ENCODE data around the gene TUBD1.
"Not testable (repeated sequence)": the region's sequence is repeated elsewhere in the genome, so short reads cannot be mapped to it uniquely, and the experiment has no call there.

TUBD1 gene

GRCh38 chr17:59892924-59893675 is at the start of gene TUBD1, which contains the start of gene RPS6KB1:
TUBD1 (minus strand) TSS chr17:59892943; CDS start chr17:59891002, 1,941 bp downstream.
RPS6KB1 (plus strand) TSS chr17:59893121; CDS start chr17:59893185, 64 bp downstream.
- Histone ChIP-seq H3K4me1 (ENCODE audit: control insufficient read depth, insufficient read depth, low read length) (no peaks in the 10 kb centered on the region), H3K9me3 (ENCODE audit: control insufficient read depth, insufficient read depth, low read depth, low read length) (no peaks in the 10 kb centered on the region), H3K36me3 (ENCODE audit: control insufficient read depth, insufficient read depth, low read length) (peaks cover 8% of the 10 kb centered on the region), H3K4me3 (ENCODE audit: low read depth, low read length) (peak within 1 kb of the TSS; percentile 84), H3K27ac (ENCODE audit: low read depth, low read length) (no peak within 1 kb of the TSS; the same call in 1 of the 2 replicates), H3K27me3 (ENCODE audit: control insufficient read depth, insufficient read depth, low read length) (no peaks in the 10 kb centered on the region), H3K9ac (ENCODE audit: low read length) (peak within 1 kb of the TSS; percentile 75)

DNA sequence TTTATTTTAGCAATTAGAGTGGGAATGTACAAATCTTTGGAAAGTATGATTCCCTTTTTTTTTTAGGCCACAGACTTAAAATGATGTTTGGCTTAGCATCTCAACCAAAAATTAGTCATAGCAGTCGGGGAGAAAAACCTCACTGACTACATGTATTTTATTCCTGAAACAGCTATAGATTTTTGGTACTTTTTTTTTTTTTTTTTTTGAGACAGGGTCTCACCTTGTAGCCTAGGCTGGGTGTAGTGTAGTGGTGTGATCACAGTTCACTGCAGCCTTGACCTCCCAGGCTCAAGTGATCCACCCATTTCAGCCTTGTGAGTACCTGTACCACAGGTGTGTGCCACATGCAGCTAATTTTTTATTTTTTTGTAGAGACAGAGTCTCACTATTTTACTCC is 48.4 kb upstream of the TUBD1 start:
- peaks cover 54% of the 10 kb centered on the region for H3K36me3 ChIP-seq (ENCODE audit: control insufficient read depth, insufficient read depth, low read length)
- H3K4me3 ChIP-seq (ENCODE audit: low read depth, low read length) = no peak overlapping the region

GRCh38 chr17:59940697-59941096 is 48.0 kb upstream of the TUBD1 start:
- H3K36me3 ChIP-seq (ENCODE audit: control insufficient read depth, insufficient read depth, low read length) = peaks cover 54% of the 10 kb centered on the region
- H3K27me3 ChIP-seq (ENCODE audit: control insufficient read depth, insufficient read depth, low read length); H3K9ac ChIP-seq (ENCODE audit: low read length); H3K4me1 ChIP-seq (ENCODE audit: control insufficient read depth, insufficient read depth, low read length); H3K27ac ChIP-seq (ENCODE audit: low read depth, low read length); H3K4me3 ChIP-seq (ENCODE audit: low read depth, low read length); H3K9me3 ChIP-seq (ENCODE audit: control insufficient read depth, insufficient read depth, low read depth, low read length): not testable (repeated sequence)

More for the DNA sequence above, 48.4 kb upstream of the TUBD1 start:
- no peaks in the 10 kb centered on the region for H3K27me3 ChIP-seq (ENCODE audit: control insufficient read depth, insufficient read depth, low read length)
- no peaks in the 10 kb centered on the region for H3K9me3 ChIP-seq (ENCODE audit: control insufficient read depth, insufficient read depth, low read depth, low read length)
- no peak overlapping the region for H3K9ac ChIP-seq (ENCODE audit: low read length)
- H3K4me1 ChIP-seq (ENCODE audit: control insufficient read depth, insufficient read depth, low read length) = no peaks in the 10 kb centered on the region
- no peak overlapping the region for H3K27ac ChIP-seq (ENCODE audit: low read depth, low read length)

DNA sequence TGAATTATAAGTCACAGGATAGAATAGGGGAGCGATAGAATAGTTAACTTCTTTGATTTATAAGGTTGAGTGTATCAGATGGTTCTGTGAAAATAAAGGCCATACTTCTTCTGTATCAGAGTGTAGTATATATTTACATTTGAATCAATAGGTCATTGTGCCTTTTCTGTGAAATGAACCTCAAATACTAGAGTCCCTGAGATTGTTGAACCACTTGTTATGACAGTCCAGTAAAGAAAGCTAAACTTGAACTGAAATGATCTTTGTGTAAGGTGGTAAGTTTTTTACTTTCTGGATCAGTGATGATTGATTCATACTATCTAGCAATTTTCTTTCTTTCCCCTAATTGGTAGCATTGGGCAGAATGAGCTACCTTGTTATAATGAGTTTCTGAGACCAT is 40.6 kb upstream of the TUBD1 start:
- not testable (repeated sequence) for H3K4me3 ChIP-seq (ENCODE audit: low read depth, low read length); H3K27me3 ChIP-seq (ENCODE audit: control insufficient read depth, insufficient read depth, low read length); H3K27ac ChIP-seq (ENCODE audit: low read depth, low read length); H3K4me1 ChIP-seq (ENCODE audit: control insufficient read depth, insufficient read depth, low read length); H3K9me3 ChIP-seq (ENCODE audit: control insufficient read depth, insufficient read depth, low read depth, low read length); H3K9ac ChIP-seq (ENCODE audit: low read length)
- peaks cover 73% of the 10 kb centered on the region for H3K36me3 ChIP-seq (ENCODE audit: control insufficient read depth, insufficient read depth, low read length)

DNA sequence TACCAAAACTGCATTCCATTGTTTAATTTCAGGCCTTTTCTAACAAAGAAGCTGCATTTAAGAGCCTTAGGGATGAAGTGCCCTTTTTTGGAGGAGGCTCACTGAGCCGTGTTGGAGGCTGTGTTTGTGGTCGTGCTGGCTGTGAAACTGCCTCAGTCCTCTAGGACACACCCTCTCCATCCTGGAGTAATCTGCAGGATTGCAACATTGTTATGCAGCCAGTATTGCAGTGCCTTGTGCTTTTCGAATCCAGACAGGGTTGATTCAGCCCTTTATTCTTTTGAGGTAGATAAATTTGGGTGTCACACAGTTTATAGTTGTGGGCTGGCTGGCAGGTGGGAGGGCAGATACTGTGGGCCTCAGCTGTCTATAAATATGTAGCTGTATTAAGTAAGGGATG is 38.0 kb upstream of the TUBD1 start:
- not testable (repeated sequence) for H3K27me3 ChIP-seq (ENCODE audit: control insufficient read depth, insufficient read depth, low read length); H3K27ac ChIP-seq (ENCODE audit: low read depth, low read length); H3K9ac ChIP-seq (ENCODE audit: low read length); H3K4me1 ChIP-seq (ENCODE audit: control insufficient read depth, insufficient read depth, low read length); H3K4me3 ChIP-seq (ENCODE audit: low read depth, low read length); H3K9me3 ChIP-seq (ENCODE audit: control insufficient read depth, insufficient read depth, low read depth, low read length)
- H3K36me3 ChIP-seq (ENCODE audit: control insufficient read depth, insufficient read depth, low read length) = peaks cover 65% of the 10 kb centered on the region

DNA sequence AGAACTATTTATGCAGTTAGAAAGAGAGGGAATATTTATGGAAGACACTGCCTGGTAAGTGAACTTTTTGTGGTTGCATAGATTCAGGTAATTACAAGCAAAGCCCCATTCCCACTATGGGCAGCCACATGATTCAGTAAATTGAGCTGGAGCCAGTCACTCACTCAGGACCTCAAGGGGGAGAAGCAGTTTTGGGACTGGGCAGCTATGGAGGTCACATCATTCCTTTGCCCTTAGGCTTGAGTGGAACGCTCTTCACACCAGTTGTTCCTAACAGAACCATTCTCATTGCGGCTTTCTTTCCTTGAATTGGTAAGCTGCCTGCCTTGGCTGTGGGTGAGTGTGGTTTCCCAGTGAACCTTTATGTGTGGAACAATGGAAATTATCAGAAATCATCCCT is 37.4 kb upstream of the TUBD1 start:
- not testable (repeated sequence) for H3K27ac ChIP-seq (ENCODE audit: low read depth, low read length); H3K27me3 ChIP-seq (ENCODE audit: control insufficient read depth, insufficient read depth, low read length); H3K9me3 ChIP-seq (ENCODE audit: control insufficient read depth, insufficient read depth, low read depth, low read length); H3K9ac ChIP-seq (ENCODE audit: low read length); H3K4me1 ChIP-seq (ENCODE audit: control insufficient read depth, insufficient read depth, low read length); H3K4me3 ChIP-seq (ENCODE audit: low read depth, low read length)
- H3K36me3 ChIP-seq (ENCODE audit: control insufficient read depth, insufficient read depth, low read length) = peaks cover 65% of the 10 kb centered on the region

DNA sequence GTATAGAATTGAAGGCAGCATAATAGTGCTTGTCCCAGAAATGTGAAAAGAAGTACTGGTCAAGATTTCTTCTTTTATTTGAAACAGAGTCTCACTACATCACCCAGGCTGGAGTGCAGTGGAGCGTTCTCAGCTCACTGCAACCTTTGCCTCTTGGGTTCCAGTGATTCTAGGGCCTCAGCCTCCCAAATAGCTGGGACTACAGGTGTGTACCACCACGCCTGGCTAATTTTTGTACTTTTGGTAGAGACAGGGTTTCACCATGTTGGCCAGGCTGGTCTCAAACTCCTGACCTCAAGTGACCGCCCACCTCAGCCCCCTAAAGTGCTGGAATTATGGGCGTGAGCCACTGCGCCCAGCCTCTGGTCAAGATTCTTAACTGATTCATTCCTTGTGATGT is 27.9 kb upstream of the TUBD1 start:
- H3K27me3 ChIP-seq (ENCODE audit: control insufficient read depth, insufficient read depth, low read length); H3K27ac ChIP-seq (ENCODE audit: low read depth, low read length); H3K9me3 ChIP-seq (ENCODE audit: control insufficient read depth, insufficient read depth, low read depth, low read length); H3K9ac ChIP-seq (ENCODE audit: low read length); H3K4me1 ChIP-seq (ENCODE audit: control insufficient read depth, insufficient read depth, low read length); H3K4me3 ChIP-seq (ENCODE audit: low read depth, low read length): not testable (repeated sequence)
- peaks cover 22% of the 10 kb centered on the region for H3K36me3 ChIP-seq (ENCODE audit: control insufficient read depth, insufficient read depth, low read length)

DNA sequence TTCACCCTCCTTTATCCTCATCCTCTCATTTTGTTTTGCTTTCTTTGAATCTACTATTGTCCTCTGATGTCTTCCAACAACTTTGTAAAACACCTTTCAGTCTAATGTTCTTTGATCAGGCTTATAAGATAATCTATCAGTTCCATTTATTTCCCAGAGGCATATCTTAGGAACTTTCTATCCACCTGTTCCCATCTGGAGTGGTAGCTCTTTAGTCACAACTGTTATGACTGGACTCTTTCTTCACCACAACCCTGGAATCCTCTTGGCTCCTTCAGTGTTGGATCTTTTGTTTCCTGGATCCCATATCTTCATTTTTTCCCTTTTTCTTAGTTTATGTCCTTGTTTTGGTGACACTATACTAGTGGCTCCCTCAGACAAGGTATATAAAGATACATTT is 23.7 kb upstream of the TUBD1 start:
- H3K27me3 ChIP-seq (ENCODE audit: control insufficient read depth, insufficient read depth, low read length) = no peaks in the 10 kb centered on the region
- peaks cover 33% of the 10 kb centered on the region for H3K36me3 ChIP-seq (ENCODE audit: control insufficient read depth, insufficient read depth, low read length)
- no peak overlapping the region for H3K27ac ChIP-seq (ENCODE audit: low read depth, low read length)
- H3K9ac ChIP-seq (ENCODE audit: low read length) = no peak overlapping the region
- no peak overlapping the region for H3K4me3 ChIP-seq (ENCODE audit: low read depth, low read length)
- H3K4me1 ChIP-seq (ENCODE audit: control insufficient read depth, insufficient read depth, low read length) = no peaks in the 10 kb centered on the region
- no peaks in the 10 kb centered on the region for H3K9me3 ChIP-seq (ENCODE audit: control insufficient read depth, insufficient read depth, low read depth, low read length)

- Histone ChIP-seq H3K9ac (ENCODE audit: low read length) (no peak overlapping the region), H3K27ac (ENCODE audit: low read depth, low read length) (no peak overlapping the region), H3K4me3 (ENCODE audit: low read depth, low read length) (no peak overlapping the region), H3K9me3 (ENCODE audit: control insufficient read depth, insufficient read depth, low read depth, low read length) (no peaks in the 10 kb centered on the region), H3K27me3 (ENCODE audit: control insufficient read depth, insufficient read depth, low read length) (no peaks in the 10 kb centered on the region), H3K4me1 (ENCODE audit: control insufficient read depth, insufficient read depth, low read length) (no peaks in the 10 kb centered on the region), H3K36me3 (ENCODE audit: control insufficient read depth, insufficient read depth, low read length) (peaks cover 32% of the 10 kb centered on the region)
Measured at GRCh38 chr17:59914274-59914854, 21.6 kb upstream of the TUBD1 start.

GRCh38 chr17:59907467-59907866 is 14.7 kb upstream of the TUBD1 start:
- no peak overlapping the region for H3K9ac ChIP-seq (ENCODE audit: low read length)
- no peaks in the 10 kb centered on the region for H3K27me3 ChIP-seq (ENCODE audit: control insufficient read depth, insufficient read depth, low read length)
- H3K4me1 ChIP-seq (ENCODE audit: control insufficient read depth, insufficient read depth, low read length) = no peaks in the 10 kb centered on the region
- H3K36me3 ChIP-seq (ENCODE audit: control insufficient read depth, insufficient read depth, low read length) = peaks cover 4% of the 10 kb centered on the region; the same call in 1 of the 2 replicates
- no peaks in the 10 kb centered on the region for H3K9me3 ChIP-seq (ENCODE audit: control insufficient read depth, insufficient read depth, low read depth, low read length)
- H3K27ac ChIP-seq (ENCODE audit: low read depth, low read length) = no peak overlapping the region
- H3K4me3 ChIP-seq (ENCODE audit: low read depth, low read length) = no peak overlapping the region

GRCh38 chr17:59903455-59903854 is 10.7 kb upstream of the TUBD1 start:
- Histone ChIP-seq H3K4me1 (ENCODE audit: control insufficient read depth, insufficient read depth, low read length) (no peaks in the 10 kb centered on the region), H3K4me3 (ENCODE audit: low read depth, low read length) (no peak overlapping the region), H3K27me3 (ENCODE audit: control insufficient read depth, insufficient read depth, low read length) (no peaks in the 10 kb centered on the region), H3K36me3 (ENCODE audit: control insufficient read depth, insufficient read depth, low read length) (no peaks in the 10 kb centered on the region), H3K9ac (ENCODE audit: low read length) (no peak overlapping the region), H3K27ac (ENCODE audit: low read depth, low read length) (no peak overlapping the region), H3K9me3 (ENCODE audit: control insufficient read depth, insufficient read depth, low read depth, low read length) (no peaks in the 10 kb centered on the region)
